AG04450 (cell line): ENCODE data around the gene CCNF. TPM values are rescaled to one million over a fixed set of nuclear protein-coding genes. Genes with fewer than 3 reads are reported as not detected.
"Not testable (repeated sequence)": the region's sequence is repeated elsewhere in the genome, so short reads cannot be mapped to it uniquely, and the experiment has no call there.

Experiments
- CTCF ChIA-PET: fragments of 300-600, 350-600 bp; formaldehyde crosslinking; extraction: SDS; loops from one replicate; lab custom pipeline; 2022; ENCODE audit warnings: antibody characterized with exemption, inconsistent platforms; lab: Charles Lee
- POLR2A ChIA-PET: fragments of 350-600 bp; formaldehyde crosslinking; extraction: SDS; loops from one replicate; lab custom pipeline; 2021; ENCODE audit warnings: antibody characterized with exemption, inconsistent platforms; lab: Yijun Ruan, JAX
- DNase-seq: peaks from one replicate; pipeline ENCODE4 v3.0.0-alpha.2; 2011; ENCODE audit warnings: low read depth, low spot score
- H3K27ac ChIP-seq: one replicate; pipeline ENCODE4 v1.5.1; 2012; ENCODE audit warnings: low read depth, low read length, control low read depth
- H3K27me3 ChIP-seq: one replicate; pipeline ENCODE4 v1.6.0; 2012; ENCODE audit warnings: low read length; ENCODE audit not compliant: control insufficient read depth, insufficient read depth
- H3K4me3 ChIP-seq: 2 replicates; pipeline ENCODE4 v1.5.1; 2011; ENCODE audit warnings: mild to moderate bottlenecking, low read depth, low read length, control low read depth
- H3K9me3 ChIP-seq: 2 replicates; pipeline ENCODE4 v1.5.1; 2012; ENCODE audit warnings: low read length; ENCODE audit not compliant: control insufficient read depth, insufficient read depth
- CTCF ChIP-seq: IDR thresholded peaks from 2 replicates; pipeline ENCODE4 v1.5.1; 2011; ENCODE audit warnings: low read depth, low read length, control low read depth, inconsistent platforms
- polyA plus RNA-seq: library from polyadenylated mRNA; depleted of rRNA; stranded (reverse); fragments of >200 nt; gene quantifications from 2 replicates; pipeline ENCODE4 v1.2.3, GENCODE V29; 2011

The CCNF gene
- polyA plus RNA-seq, 1 experiment = 2.3 TPM

- no peaks in the 10 kb centered on the region for H3K9me3 ChIP-seq
- no peak for TF ChIP-seq CTCF
- H3K27me3 ChIP-seq = no peaks in the 10 kb centered on the region
- DNase-seq = no peak
- no peak overlapping the region for H3K4me3 ChIP-seq
- H3K27ac ChIP-seq = no peak overlapping the region
- ChIA-PET POLR2A (no interaction called here), CTCF (no interaction called here)
These were observed 3.0 kb downstream of the CCNF start for GRCh38 chr16:2432286-2432685.

GRCh38 chr16:2432801-2433505, 3.7 kb downstream of the CCNF start:
- no peak for TF ChIP-seq CTCF
- DNase-seq = no peak
- Histone ChIP-seq H3K27me3 (no peaks in the 10 kb centered on the region), H3K27ac (no peak overlapping the region), H3K9me3 (no peaks in the 10 kb centered on the region), H3K4me3 (no peak overlapping the region)
- POLR2A ChIA-PET = no interaction called here
- CTCF ChIA-PET = no interaction called here

- H3K27ac ChIP-seq, H3K4me3 ChIP-seq, POLR2A ChIA-PET, DNase-seq, H3K9me3 ChIP-seq, H3K27me3 ChIP-seq: not testable (repeated sequence)
- CTCF ChIA-PET = interaction anchor here (1.9 kb wide), 1 partner anchor 66 kb away, joined by 5 read pairs; no protein-coding TSS in a partner anchor
These were observed 6.0 kb downstream of the CCNF start for GRCh38 chr16:2435236-2435635.

- no peak overlapping the region for H3K4me3 ChIP-seq
- TF ChIP-seq CTCF = no peak
- ChIA-PET POLR2A (no interaction called here), CTCF (interaction anchor here (1.9 kb wide), 1 partner anchor 66 kb away, joined by 5 read pairs; no protein-coding TSS in a partner anchor)
- H3K9me3 ChIP-seq = no peaks in the 10 kb centered on the region
- no peaks in the 10 kb centered on the region for H3K27me3 ChIP-seq
- H3K27ac ChIP-seq = peak overlapping the region; percentile 21
- DNase-seq = no peak
These were observed 6.9 kb downstream of the CCNF start for GRCh38 chr16:2436110-2436509.

GRCh38 chr16:2437032-2437790, 8.0 kb downstream of the CCNF start:
- no peaks in the 10 kb centered on the region for H3K9me3 ChIP-seq
- ChIA-PET POLR2A (no interaction called here), CTCF (no interaction called here)
- TF ChIP-seq CTCF = no peak
- H3K27ac ChIP-seq = no peak overlapping the region
- H3K27me3 ChIP-seq = no peaks in the 10 kb centered on the region
- DNase-seq = no peak
- H3K4me3 ChIP-seq = no peak overlapping the region
